GM12892 (cell line): ENCODE data around the gene NGFR.

Experiments
- DNase-seq: peaks from one replicate; pipeline ENCODE4 v3.0.0; 2011; ENCODE audit not compliant: insufficient read length
- FAIRE-seq: peaks from 2 replicates; lab custom pipeline; 2011; peaks lifted over from hg19 to GRCh38; lab: Jason Lieb, UNC
- POLR2A ChIP-seq: IDR thresholded peaks from 2 replicates; pipeline ENCODE4 v1.6.1; 2011; ENCODE audit warnings: low read depth, low read length, control low read depth
- POLR2AphosphoS5 ChIP-seq: IDR thresholded peaks from 2 replicates; pipeline ENCODE4 v1.6.1; 2011; ENCODE audit warnings: low read depth, low read length, control low read depth
- TAF1 ChIP-seq: IDR thresholded peaks from 2 replicates; pipeline ENCODE4 v1.6.1; 2011; ENCODE audit warnings: low read depth, mild to moderate bottlenecking, control low read depth, low read length, borderline replicate concordance

NGFR gene

DNA sequence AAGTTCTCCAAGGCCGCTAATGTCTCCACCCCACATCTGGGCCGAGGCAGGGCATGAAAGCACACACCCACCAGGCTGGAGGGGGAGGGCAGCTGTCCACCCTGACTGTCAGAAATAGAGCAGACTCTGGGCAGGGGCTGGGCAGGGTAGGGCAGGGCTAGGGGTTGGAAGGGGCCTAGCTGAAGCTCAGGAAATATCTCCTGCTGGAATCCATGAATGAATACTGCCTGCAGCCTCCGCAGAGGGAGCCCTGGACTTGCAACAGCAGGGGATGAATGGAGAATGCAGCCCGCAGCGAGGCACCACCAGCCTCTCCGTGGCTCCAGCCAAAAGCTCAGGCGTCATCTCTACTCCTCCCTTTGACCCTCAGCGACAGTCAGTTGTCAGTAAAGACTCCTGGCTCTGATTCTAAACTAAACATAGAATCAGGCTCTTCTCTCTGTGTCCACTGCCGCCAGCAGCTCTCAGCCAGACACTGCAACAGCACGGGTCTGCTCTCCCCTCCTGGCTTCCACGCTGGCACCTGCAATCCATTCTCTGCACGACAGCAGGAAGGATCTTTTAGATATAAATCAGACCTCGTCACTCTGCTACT is 23.9 kb upstream of the NGFR start:
- no peak for FAIRE-seq
- no peak for DNase-seq
- no peak for TF ChIP-seq POLR2A
- no peak for TF ChIP-seq POLR2AphosphoS5
- TF ChIP-seq TAF1: no peak

DNA sequence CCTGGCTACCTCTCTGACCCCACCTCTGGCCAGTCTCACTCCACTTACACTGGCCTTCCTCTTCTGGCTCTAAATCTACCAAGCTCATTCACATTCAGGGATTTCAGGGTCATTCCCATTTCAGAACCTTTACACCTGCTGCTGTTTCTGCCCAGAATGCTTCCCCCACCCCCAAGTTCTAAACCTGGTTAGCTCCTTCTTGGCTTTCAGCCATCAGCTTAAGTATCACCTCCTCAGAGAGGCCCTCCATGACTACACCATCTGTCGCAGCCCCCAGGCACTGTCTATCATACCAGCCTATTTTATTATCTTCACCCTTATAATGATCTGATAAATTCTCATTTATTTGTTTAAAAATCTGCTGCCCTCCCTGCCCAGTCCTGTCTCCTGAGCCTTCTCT is 23.3 kb upstream of the NGFR start:
- no peak for DNase-seq
- TF ChIP-seq TAF1 (no peak), POLR2AphosphoS5 (no peak), POLR2A (no peak)
- no peak for FAIRE-seq

DNA sequence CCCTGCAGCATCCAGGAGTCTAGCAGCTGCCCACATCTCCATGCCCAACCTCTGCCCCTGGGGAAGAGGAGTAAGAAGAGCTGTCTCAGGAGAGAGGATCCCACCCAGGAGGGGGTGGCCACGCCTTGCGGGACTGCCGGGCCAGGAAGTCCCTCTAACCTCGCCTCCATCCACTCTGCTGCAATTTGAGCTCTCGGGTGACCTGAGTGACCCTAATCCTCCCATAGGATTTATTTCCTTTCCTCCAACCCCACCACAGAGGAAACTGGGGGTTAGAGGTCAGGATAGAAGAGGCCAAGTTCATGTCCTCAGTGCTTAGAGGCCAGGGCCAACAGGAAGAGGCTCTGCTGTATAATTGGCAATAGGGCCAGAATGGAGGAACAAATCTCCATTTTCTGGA is 22.6 kb upstream of the NGFR start:
- no peak for DNase-seq
- TF ChIP-seq TAF1: no peak
- no peak for TF ChIP-seq POLR2A
- TF ChIP-seq POLR2AphosphoS5: no peak
- no peak for FAIRE-seq

DNA sequence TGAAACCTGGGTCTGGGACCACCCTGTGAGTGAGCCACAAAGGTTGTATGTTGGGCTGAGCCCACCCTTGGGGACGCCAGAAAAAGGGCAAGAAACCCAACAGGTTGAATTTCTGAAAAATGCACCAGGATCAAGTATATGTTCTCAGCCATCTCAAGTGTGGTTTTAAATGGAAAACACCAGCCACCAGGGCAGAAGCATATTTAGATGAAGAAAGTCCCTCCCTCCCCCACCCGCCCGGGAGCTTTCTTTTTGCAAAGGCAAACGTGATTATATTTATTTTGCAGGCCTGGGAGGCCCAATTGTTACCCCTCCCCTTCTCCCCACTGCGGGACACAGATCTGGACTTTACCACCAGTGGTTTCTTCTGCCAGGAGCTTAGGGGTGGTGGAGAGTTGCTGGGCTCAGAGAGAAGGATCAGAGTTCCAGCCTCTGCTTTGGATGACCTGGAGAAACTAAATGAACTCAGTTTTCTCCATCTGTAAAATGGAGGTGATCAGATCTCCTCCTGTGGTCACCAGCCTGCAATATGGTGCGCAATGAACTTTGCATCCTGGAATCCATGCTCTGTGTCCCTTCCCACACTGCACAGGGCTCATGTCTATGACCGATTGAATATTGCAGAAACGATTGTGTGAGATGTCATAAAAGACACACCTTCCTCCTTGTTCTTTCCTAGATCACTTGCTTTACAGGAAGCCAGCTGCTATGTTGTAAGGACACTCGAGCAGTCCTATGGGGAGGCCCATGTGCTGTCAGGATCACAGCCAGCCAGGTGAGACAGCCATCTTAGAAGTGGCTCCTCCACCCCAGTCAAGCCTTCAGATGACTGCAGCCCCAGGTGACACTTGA is 21.0 kb upstream of the NGFR start:
- DNase-seq (no peak), FAIRE-seq (no peak)
- TF ChIP-seq POLR2AphosphoS5 (no peak), TAF1 (no peak), POLR2A (no peak)

DNA sequence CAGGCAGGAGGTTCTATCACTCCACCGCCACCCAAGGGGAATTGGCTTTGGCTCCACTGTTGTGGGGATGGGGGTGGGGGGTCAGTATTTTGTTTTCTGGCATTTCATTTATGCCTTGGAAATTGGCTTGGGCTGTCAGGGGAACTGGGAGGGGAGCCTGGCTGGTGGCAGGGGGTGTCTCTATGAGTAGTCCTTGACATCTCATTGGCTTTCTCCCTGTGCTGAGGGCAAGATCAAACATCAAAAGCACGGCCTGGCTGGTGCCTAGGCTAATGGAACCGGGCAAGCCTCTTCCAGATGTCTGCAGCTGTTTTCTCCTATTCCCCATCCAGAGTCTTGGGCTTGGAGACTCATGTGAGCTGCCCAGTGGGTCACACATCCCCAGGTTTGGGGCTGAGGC is 17.4 kb upstream of the NGFR start:
- DNase-seq (no peak), FAIRE-seq (no peak)
- TF ChIP-seq TAF1: no peak
- no peak for TF ChIP-seq POLR2A
- no peak for TF ChIP-seq POLR2AphosphoS5

DNA sequence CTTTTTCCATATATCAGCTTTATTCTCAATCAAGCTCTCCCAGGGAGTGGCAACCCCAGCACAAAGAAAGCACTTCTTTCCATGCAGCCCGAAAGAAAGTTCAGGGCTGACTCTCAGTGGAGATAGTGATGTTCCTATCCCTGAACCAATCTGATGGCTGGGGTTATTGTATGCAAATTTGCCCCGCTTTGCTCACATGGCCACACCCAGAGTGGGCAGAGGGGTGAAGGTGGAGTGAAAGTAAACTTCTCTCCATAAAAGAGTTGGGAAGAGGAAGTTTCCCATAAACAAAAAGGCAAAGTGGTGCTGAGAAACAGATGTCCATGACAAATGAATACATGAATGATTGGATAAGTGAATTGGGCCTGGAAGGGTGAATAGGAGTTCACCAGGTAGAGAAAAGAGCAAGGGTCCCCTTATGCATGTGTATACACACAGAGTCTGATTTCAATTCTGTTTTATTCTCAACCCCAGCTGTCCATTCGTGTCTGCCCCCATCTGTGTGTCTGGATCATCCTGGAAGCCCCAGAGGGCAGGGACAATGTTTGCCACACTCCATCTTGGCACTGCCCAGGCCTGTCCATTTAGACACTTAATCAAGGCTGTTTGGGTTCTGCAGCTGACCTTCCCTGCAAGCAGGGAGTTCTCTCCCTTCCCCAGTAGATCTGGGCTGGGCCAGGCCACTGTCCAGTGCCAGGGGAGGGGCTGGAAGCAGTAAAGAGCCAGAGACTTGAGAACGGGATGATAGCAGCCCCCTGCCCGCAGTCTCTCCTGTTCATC is 14.1 kb upstream of the NGFR start:
- DNase-seq (no peak), FAIRE-seq (no peak)
- no peak for TF ChIP-seq POLR2A
- no peak for TF ChIP-seq TAF1
- TF ChIP-seq POLR2AphosphoS5: no peak

DNA sequence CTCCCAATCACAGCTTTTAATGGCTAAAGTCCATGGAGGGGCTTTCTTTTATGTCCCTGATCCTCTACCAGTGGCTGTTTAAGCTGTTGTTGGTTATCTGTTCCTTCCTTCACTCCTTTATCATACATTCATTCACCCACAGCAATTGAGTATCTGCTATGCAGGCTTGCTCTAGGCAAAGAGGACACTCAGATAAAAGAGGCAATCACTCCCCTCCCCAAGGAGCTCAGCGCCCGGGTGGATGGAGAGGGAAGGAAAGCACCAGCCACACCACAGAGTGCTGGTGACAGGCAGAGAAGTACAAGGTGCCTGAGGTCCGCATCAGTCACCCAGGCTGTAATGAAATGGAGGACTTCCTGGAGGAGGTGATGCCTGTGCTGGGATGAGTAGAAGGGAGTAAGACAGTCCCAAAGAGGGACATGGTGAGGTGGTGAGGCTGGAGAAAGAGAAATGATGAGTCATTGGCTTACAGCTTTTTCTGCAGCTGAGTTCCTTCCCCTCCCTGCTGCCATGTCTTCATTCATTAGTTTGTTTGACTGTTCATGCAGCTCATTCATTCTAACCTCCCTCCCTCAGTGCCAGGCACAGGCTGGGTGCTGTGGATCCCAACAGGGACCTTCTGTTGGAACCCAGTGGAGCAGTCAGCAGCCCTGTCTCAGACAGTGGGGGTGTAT is 12.8 kb upstream of the NGFR start:
- no peak for TF ChIP-seq TAF1
- TF ChIP-seq POLR2AphosphoS5: no peak
- no peak for TF ChIP-seq POLR2A
- DNase-seq: no peak
- no peak for FAIRE-seq

DNA sequence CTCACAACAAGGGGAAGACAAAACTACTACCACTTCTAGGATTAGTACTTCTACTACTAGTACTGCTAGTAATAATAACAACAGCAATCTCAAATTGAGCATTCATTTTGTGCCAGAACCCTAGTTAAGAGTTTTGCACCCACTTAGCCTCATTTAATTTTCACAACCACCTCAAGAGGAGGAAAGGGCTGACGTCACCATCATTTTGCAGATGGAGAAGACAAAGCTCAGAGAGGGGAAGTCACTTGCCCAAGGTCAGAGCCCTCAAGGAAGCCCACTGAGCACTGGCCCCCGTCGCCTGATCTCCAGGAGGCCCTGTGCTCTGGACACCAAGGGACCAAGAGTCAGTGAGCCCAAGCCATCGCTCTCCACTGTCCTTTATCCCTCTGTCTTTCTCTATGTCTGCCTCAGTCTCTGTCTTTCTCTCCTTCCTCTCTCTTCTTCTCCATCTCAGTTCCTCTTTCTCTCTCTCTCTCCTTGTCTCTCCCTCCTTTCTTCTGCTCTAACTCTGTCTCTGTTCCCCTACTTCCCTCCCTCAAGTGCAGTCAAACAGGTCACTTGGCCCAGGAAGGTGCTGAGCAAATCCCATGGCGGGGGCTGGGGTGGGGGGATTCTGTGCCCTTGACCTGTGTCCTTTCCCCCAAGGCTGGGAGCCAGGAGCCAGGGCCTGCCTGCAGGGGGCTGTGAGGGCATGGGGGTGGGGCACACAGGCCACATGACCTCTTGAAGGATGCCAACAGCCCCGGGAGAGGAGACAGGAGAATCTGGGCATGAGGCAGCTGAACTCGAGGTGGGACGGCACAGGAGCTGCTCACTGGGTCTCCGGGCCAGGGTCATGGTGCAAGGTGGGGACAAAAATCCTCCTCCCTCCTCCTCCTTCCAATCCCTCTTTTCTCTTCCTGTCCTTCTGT is 11.2 kb upstream of the NGFR start:
- TF ChIP-seq POLR2AphosphoS5 (no peak), POLR2A (no peak)
- FAIRE-seq: no peak

DNA sequence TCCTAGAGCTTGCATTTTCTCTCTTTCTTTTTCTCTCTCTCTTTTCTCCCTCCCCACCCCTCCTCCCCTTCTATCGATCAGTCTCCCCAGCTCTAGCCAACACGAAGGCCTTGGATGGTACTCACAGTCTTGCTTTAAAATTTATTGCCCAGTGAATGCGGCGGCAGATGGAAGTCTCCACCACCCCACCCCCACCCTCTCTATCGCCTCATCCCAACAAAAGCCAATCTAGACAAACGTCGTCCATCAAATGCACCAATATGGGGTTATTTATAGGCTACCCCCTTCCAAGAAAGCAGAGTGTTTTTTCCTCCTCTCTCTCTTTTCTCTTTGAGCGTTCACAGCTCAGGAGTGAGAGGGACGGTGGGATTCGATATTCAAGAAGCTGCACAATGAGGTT is 10.5 kb upstream of the NGFR start:
- no peak for FAIRE-seq
- DNase-seq: no peak
- TF ChIP-seq POLR2AphosphoS5 (no peak), POLR2A (no peak)

More for the DNA sequence above, 11.2 kb upstream of the NGFR start:
- DNase-seq: no peak

DNA sequence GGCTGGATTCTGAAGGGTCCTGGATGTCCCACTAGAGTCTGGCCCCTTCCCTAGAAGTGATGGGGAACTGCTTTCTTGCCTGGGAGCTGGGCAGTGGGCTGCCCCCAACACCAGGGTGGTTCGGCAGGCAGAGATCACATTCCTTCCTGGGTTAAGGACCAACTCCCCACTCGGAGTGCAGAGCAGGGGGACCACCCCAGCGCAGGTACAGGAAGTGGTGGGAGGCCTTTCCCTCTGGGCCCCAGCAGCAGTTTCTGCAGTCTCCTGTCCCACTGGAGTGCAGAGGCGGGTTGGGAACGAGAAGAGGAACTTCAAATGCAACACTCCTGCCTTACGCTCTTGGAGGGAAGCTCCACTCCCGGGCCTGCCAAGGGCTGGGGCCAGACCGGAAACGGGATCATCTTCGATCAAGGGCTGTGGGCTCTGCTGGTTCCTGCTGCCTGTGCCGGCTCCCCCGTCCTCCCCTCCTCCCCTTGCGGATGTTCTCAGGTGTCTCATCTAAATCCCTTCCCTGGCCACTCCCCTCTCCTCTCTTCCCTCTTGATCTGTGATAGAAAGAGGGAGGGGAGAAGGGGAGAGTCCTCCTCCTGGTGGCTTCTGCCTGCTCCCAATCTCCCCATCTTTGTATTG is 9.0 kb upstream of the NGFR start:
- no peak for FAIRE-seq
- TF ChIP-seq TAF1 (no peak), POLR2A (no peak), POLR2AphosphoS5 (no peak)
- no peak for DNase-seq
